Activated B cell treated with CpG ODN at 0.5 μM for 24 hours (primary cell): ENCODE measurements around the gene ZC2HC1B. TPM values are rescaled to one million over a fixed set of nuclear protein-coding genes. Genes with fewer than 3 reads are reported as not detected.

ENCODE experiments used
- ATAC-seq: fragments of 200-7000 bp; cut with Tn5 transposase; one replicate; pipeline ENCODE4 v1.10.0; 2021; ENCODE audit warnings: low read depth, mild to moderate bottlenecking, moderate library complexity
- CTCF ChIA-PET: fragments of 350-600 bp; sonication (Branson Sonifier 250); formaldehyde crosslinking; loops from one replicate; lab custom pipeline; 2021; ENCODE audit warnings: antibody characterized with exemption; lab: Charles Lee
- POLR2A ChIA-PET: fragments of 350-600 bp; sonication (Branson Sonifier 250); formaldehyde crosslinking; loops from one replicate; lab custom pipeline; 2021; ENCODE audit warnings: antibody characterized with exemption; lab: Charles Lee
- DNase-seq: peaks from one replicate; pipeline ENCODE4 v3.0.0; 2022
- H3K27ac Mint-ChIP-seq: one replicate; pipeline ENCODE4 v1.8.0; 2020; ENCODE audit warnings: mixed read lengths
- H3K27me3 Mint-ChIP-seq: one replicate; pipeline ENCODE4 v1.8.0; 2021; ENCODE audit warnings: mixed read lengths
- H3K36me3 Mint-ChIP-seq: one replicate; pipeline ENCODE4 v1.8.0; 2021; ENCODE audit warnings: low read depth, mixed read lengths
- H3K4me1 Mint-ChIP-seq: one replicate; pipeline ENCODE4 v1.8.0; 2021; ENCODE audit warnings: mixed read lengths
- H3K4me3 Mint-ChIP-seq: one replicate; pipeline ENCODE4 v1.8.0; 2020; ENCODE audit warnings: mild to moderate bottlenecking, mixed read lengths
- H3K9me3 Mint-ChIP-seq: one replicate; pipeline ENCODE4 v1.8.0; 2020; ENCODE audit warnings: mixed read lengths
- intact Hi-C: fragments of 100-400 bp; cut with micrococcal nuclease; formaldehyde crosslinking; loops from one replicate; pipeline ENCODE4 v1.15.1; 2024
- total RNA-seq: library from RNA; stranded (reverse); gene quantifications from 2 replicates; pipeline ENCODE4 v1.2.3, GENCODE V29; 2022
- TF ChIP-seq, protein P1 (sequence below): fragments of 200-600 bp; IDR thresholded peaks from one replicate; pipeline ENCODE4 v1.8.0; 2022; ENCODE audit warnings: antibody characterized with exemption, mild to moderate bottlenecking

ZC2HC1B gene
- total RNA-seq, 1 donor from 2014 or later, result 2.3 TPM

DNA sequence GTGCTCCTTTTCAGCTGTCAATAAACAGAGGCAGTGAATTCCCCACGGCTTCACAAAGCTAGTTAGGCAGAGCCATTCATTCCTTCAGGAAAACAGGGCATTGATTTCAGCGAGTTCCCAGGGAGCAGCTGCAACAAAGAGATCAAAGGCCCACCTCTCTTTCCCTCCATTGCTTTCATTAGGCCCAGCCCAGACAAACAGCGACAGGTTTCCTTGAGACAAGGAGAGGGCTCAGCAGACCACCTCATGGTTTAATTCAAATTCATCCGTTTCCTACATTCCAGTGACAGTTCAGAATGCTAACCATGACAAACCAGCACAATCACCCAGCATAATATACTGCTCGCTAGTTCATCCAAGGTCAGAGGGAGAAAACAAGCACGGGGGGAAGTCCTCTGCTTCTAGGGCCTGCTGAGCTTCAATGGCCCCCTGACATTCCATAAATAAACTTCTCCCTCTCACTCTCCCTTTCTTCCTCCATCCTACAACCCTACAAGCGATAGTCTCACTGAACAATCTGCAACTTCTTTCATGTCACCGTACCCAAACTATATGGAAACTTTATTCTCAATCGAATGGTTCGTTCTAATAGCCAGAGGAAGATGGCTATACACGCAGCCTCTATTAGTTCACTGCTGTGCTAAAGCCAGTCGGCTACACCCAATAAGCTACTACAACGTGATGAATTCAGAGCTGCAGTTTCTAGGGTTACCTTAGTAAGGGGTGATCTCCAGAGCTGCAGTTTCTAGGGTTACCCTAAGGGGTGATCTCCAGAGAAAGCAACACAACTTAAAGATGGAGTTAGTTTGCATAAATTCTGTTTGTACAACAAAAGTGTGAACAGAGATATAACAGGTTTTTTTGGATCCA, 109.1 kb downstream of the ZC2HC1B start:
- Mint-ChIP-seq H3K4me1 (peaks cover 4% of the 10 kb centered on the region), H3K36me3 (no peaks in the 10 kb centered on the region), H3K27me3 (no peaks in the 10 kb centered on the region), H3K9me3 (no peaks in the 10 kb centered on the region), H3K4me3 (no peak overlapping the region), H3K27ac (no peak overlapping the region)
- intact Hi-C loops, result no loop called here
- POLR2A ChIA-PET, result no interaction called here
- ATAC-seq, result no peak
- TF ChIP-seq, protein P1, sequence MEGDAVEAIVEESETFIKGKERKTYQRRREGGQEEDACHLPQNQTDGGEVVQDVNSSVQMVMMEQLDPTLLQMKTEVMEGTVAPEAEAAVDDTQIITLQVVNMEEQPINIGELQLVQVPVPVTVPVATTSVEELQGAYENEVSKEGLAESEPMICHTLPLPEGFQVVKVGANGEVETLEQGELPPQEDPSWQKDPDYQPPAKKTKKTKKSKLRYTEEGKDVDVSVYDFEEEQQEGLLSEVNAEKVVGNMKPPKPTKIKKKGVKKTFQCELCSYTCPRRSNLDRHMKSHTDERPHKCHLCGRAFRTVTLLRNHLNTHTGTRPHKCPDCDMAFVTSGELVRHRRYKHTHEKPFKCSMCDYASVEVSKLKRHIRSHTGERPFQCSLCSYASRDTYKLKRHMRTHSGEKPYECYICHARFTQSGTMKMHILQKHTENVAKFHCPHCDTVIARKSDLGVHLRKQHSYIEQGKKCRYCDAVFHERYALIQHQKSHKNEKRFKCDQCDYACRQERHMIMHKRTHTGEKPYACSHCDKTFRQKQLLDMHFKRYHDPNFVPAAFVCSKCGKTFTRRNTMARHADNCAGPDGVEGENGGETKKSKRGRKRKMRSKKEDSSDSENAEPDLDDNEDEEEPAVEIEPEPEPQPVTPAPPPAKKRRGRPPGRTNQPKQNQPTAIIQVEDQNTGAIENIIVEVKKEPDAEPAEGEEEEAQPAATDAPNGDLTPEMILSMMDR, result no peak
- DNase-seq, result no peak
- CTCF ChIA-PET, result no interaction called here

DNA sequence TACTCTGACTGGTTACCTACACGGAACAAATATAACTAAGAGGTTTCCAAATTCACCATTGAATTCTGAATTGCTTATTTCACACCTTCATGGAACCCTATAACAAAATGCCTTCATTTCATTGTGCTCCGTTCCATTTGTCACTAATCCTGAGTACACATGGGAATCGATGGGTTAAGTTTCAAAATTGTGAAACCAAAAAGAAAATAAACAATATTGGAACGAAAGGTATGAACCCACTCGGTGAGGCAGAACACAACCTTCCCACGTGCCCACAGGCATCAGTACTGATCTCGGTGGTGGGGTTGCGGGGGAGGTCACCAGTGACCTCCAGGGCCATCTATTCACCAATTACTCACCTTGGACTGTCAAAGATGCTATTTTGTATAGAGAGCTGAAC, 109.8 kb downstream of the ZC2HC1B start:
- DNase-seq (no peak), ATAC-seq (no peak)
- ChIA-PET POLR2A (no interaction called here), CTCF (no interaction called here)
- no peak overlapping the region for H3K4me3 Mint-ChIP-seq
- peaks cover 4% of the 10 kb centered on the region for H3K4me1 Mint-ChIP-seq
- intact Hi-C loops, result no loop called here
- no peaks in the 10 kb centered on the region for H3K9me3 Mint-ChIP-seq
- H3K27ac Mint-ChIP-seq, result no peak overlapping the region
- H3K36me3 Mint-ChIP-seq, result no peaks in the 10 kb centered on the region
- no peaks in the 10 kb centered on the region for H3K27me3 Mint-ChIP-seq
- TF ChIP-seq, protein P1, result no peak

DNA sequence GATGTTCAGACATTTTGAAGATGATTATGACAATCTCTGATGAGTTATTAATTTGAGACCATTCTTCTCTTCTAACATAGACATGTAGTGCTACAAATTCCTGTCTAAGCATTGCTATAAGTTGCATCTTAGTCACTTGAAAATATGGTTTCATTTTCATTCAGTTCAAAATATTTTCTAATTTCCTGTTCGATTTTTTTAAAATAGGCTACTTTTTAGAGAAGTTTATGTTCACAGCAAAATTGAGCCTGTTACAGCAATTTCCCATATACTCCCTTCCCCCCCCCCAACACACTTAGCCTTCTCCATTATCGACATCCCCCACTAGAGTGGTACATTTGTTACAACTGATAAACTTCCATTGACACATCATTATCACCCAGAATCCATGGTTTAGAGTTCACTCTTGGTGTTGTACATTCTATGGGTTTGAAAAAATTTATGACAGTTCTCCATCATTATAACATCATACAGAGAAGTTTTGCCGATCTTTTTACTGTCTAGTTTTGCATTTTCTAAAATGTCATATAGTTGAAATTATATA, 112.6 kb downstream of the ZC2HC1B start:
- no peak overlapping the region for H3K4me3 Mint-ChIP-seq
- POLR2A ChIA-PET, result no interaction called here
- H3K27me3 Mint-ChIP-seq, result no peaks in the 10 kb centered on the region
- intact Hi-C loops, result no loop called here
- ATAC-seq (no peak), DNase-seq (no peak)
- peaks cover 4% of the 10 kb centered on the region for H3K4me1 Mint-ChIP-seq
- H3K9me3 Mint-ChIP-seq, result no peaks in the 10 kb centered on the region
- no peak overlapping the region for H3K27ac Mint-ChIP-seq
- TF ChIP-seq, protein P1, result no peak
- CTCF ChIA-PET, result no interaction called here
- H3K36me3 Mint-ChIP-seq, result no peaks in the 10 kb centered on the region

DNA sequence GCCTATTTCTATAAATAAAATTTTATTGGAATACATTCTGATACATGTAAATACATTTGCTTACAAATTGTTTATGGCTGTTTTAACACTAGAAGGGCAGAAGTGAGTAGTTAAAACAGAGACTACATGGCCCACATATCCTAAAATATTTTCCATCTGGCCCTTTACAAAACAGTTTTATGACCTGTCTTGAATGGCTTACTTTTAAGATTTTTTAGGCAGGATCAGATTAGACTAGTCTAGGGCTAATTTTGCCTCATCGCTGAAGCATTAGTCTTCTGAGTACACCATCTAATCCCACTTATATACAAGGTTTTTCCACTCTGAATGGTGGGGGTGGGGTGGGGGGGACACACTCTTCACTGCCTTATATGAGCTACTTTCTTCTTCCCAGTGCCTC, 116.6 kb downstream of the ZC2HC1B start:
- POLR2A ChIA-PET, result no interaction called here
- ATAC-seq, result no peak
- H3K4me1 Mint-ChIP-seq, result peaks cover 4% of the 10 kb centered on the region
- CTCF ChIA-PET, result no interaction called here
- TF ChIP-seq, protein P1, result no peak
- no peak overlapping the region for H3K4me3 Mint-ChIP-seq
- DNase-seq, result no peak
- H3K27ac Mint-ChIP-seq, result no peak overlapping the region
- H3K36me3 Mint-ChIP-seq, result no peaks in the 10 kb centered on the region
- H3K9me3 Mint-ChIP-seq, result no peaks in the 10 kb centered on the region
- H3K27me3 Mint-ChIP-seq, result no peaks in the 10 kb centered on the region
- intact Hi-C loops, result no loop called here

DNA sequence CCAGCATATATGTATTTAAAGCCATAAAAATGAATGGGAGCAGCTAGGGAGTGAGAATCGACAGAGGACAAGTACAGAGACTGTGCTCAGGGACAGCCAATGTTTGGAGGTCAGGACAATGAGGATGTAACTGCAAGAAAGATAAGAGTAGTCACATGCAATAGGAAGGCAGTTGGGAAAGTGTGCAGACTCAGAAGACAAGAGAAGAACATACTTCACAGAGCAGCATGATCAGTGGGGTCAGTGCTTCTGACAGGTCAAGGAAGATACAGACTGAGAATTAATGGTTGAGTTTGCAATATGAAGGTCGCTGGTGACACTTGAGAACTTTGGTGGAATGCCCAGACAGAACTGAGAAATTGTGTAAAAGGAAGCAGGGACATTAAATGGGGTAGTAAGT, 118.7 kb downstream of the ZC2HC1B start:
- intact Hi-C loops, result no loop called here
- Mint-ChIP-seq H3K4me1 (no peaks in the 10 kb centered on the region), H3K27me3 (no peaks in the 10 kb centered on the region), H3K36me3 (no peaks in the 10 kb centered on the region), H3K4me3 (no peak overlapping the region), H3K27ac (no peak overlapping the region), H3K9me3 (no peaks in the 10 kb centered on the region)
- POLR2A ChIA-PET, result no interaction called here
- CTCF ChIA-PET, result no interaction called here
- DNase-seq (no peak), ATAC-seq (no peak)
- TF ChIP-seq, protein P1, result no peak
